ENCODE measurements around the gene GALNT2. TPM values are rescaled to one million over a fixed set of nuclear protein-coding genes. Genes with fewer than 3 reads are reported as not detected.

Gene GALNT2
- total and polyA plus RNA-seq, 10 donors: 7.9 to 44.8 (median 36.9) TPM

- Histone ChIP-seq H3K36me3 (peaks cover 0 to 92% (median 26%) of the 10 kb centered on the region in 6 donors), H3K27ac (no peak overlapping the region)
- WGBS, 5 donors: 91 to 97% (median 94%) methylated on average over 6 of the region's 6 CpGs
Observed at GRCh38 chr1:230242326-230242725, 175.3 kb downstream of the GALNT2 start.

GRCh38 chr1:230243146-230243545 lies 176.1 kb downstream of the GALNT2 start:
- H3K4me3 ChIP-seq: no peak overlapping the region
- H3K36me3 ChIP-seq: peaks cover 0 to 92% (median 29%) of the 10 kb centered on the region in 6 donors
- no peaks in the 10 kb centered on the region for H3K27me3 ChIP-seq (replicated peaks in 1 of 7)
- WGBS, 5 donors: 96 to 98% (median 97%) methylated on average over 16 to 17 of the region's 17 CpGs
- H3K27ac ChIP-seq: no peak overlapping the region
- no peaks in the 10 kb centered on the region for H3K4me1 ChIP-seq
- DNase-seq: no peak
- H3K9me3 ChIP-seq: peaks cover 0 to 10% (median 2%) of the 10 kb centered on the region in 8 donors
- TF ChIP-seq POLR2AphosphoS5 (IDR thresholded peaks at IDR 0.05): no peak
- TF ChIP-seq POLR2A (IDR thresholded peaks at IDR 0.05): no peak
- TF ChIP-seq, protein P1, sequence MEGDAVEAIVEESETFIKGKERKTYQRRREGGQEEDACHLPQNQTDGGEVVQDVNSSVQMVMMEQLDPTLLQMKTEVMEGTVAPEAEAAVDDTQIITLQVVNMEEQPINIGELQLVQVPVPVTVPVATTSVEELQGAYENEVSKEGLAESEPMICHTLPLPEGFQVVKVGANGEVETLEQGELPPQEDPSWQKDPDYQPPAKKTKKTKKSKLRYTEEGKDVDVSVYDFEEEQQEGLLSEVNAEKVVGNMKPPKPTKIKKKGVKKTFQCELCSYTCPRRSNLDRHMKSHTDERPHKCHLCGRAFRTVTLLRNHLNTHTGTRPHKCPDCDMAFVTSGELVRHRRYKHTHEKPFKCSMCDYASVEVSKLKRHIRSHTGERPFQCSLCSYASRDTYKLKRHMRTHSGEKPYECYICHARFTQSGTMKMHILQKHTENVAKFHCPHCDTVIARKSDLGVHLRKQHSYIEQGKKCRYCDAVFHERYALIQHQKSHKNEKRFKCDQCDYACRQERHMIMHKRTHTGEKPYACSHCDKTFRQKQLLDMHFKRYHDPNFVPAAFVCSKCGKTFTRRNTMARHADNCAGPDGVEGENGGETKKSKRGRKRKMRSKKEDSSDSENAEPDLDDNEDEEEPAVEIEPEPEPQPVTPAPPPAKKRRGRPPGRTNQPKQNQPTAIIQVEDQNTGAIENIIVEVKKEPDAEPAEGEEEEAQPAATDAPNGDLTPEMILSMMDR (IDR thresholded peaks at IDR 0.05 in 8 of 11, conservative IDR thresholded peaks at IDR 0.05 in 3 of 11): no peak
- intact Hi-C loops (cut with DNase I; ENCODE audit: low total_unique reads): no loop called here

More at GRCh38 chr1:230242326-230242725, 175.3 kb downstream of the GALNT2 start:
- no peak for DNase-seq
- TF ChIP-seq, protein P1 (IDR thresholded peaks at IDR 0.05 in 8 of 11, conservative IDR thresholded peaks at IDR 0.05 in 3 of 11): no peak
- TF ChIP-seq POLR2A (IDR thresholded peaks at IDR 0.05) (no peak), POLR2AphosphoS5 (IDR thresholded peaks at IDR 0.05) (no peak)
- Histone ChIP-seq H3K27me3 (replicated peaks in 1 of 7) (no peaks in the 10 kb centered on the region), H3K9me3 (peaks cover 0 to 10% (median 2%) of the 10 kb centered on the region in 8 donors), H3K4me1 (no peaks in the 10 kb centered on the region), H3K4me3 (no peak overlapping the region)
- intact Hi-C loops (cut with DNase I; ENCODE audit: low total_unique reads): no loop called here

DNA sequence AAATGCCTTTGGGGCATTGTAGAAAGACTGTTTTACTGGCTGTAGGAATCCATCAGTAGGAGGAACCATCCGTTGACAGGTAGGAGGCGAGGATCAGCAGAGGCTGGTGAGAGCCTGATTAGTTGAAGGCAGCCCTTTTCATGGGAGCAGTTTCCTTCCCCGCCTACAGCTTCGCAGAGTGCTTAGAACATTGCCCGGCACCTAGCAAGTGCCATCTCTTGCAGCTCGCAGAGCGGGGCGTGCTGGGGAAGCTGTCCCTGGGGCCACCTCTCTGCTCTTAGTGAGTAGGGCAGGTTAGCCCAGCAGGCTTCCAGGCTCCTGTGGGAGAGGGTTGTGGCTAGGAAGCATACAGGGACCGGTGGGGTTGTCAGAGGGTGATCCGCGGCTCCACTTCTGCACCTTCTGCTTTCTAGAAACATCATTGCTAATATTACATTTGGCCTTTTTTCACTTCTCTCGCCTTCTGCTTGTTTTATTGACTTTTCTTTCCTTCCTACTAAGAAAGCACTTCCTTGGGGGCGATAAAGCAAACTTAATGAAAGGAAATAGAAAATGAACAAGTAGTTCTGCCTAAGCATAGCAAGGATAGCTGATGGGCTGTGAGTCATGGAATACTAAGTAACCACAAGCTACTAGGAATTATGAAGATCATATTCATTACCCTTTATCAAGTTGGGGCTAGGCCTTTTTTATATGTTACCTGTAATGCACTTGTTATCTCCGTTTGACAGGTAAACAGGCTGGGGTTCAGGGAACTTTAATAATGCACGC lies 176.7 kb downstream of the GALNT2 start:
- Histone ChIP-seq H3K4me3 (no peak overlapping the region), H3K27me3 (replicated peaks in 1 of 7) (no peaks in the 10 kb centered on the region), H3K27ac (no peak overlapping the region), H3K9me3 (peaks cover 0 to 10% (median 2%) of the 10 kb centered on the region in 8 donors), H3K4me1 (no peaks in the 10 kb centered on the region), H3K36me3 (peaks cover 0 to 99% (median 32%) of the 10 kb centered on the region in 6 donors)
- TF ChIP-seq POLR2AphosphoS5 (IDR thresholded peaks at IDR 0.05) (no peak), POLR2A (IDR thresholded peaks at IDR 0.05) (no peak)
- TF ChIP-seq, protein P1 (IDR thresholded peaks at IDR 0.05 in 8 of 11, conservative IDR thresholded peaks at IDR 0.05 in 3 of 11): no peak
- intact Hi-C loops (cut with DNase I; ENCODE audit: low total_unique reads): no loop called here
- WGBS, 5 donors: 90 to 97% (median 93%) methylated on average over 14 to 15 of the region's 15 CpGs
- DNase-seq: no peak

- no peaks in the 10 kb centered on the region for H3K4me1 ChIP-seq
- TF ChIP-seq POLR2AphosphoS5 (IDR thresholded peaks at IDR 0.05): no peak
- TF ChIP-seq POLR2A (IDR thresholded peaks at IDR 0.05): no peak
- TF ChIP-seq, protein P1 (IDR thresholded peaks at IDR 0.05 in 8 of 11, conservative IDR thresholded peaks at IDR 0.05 in 3 of 11): no peak
Observed at GRCh38 chr1:230246551-230246950, 179.5 kb downstream of the GALNT2 start.

More at GRCh38 chr1:230246551-230246950, 179.5 kb downstream of the GALNT2 start:
- H3K27ac ChIP-seq: no peak overlapping the region
- no peaks in the 10 kb centered on the region for H3K27me3 ChIP-seq (replicated peaks in 1 of 7)
- DNase-seq: no peak
- no peaks in the 10 kb centered on the region for H3K9me3 ChIP-seq
- intact Hi-C loops (cut with DNase I; ENCODE audit: low total_unique reads): no loop called here
- H3K36me3 ChIP-seq: peaks cover 0 to 100% (median 38%) of the 10 kb centered on the region in 6 donors
- no peak overlapping the region for H3K4me3 ChIP-seq
- WGBS, 5 donors: 67 to 83% (median 80%) methylated on average over 4 of the region's 4 CpGs

Measured in spleen (tissue), 11 donors.